Purkinje cell (primary cell): Measurements from ENCODE around the gene NSMCE1. TPM values are rescaled to one million over a fixed set of nuclear protein-coding genes. Genes with fewer than 3 reads are reported as not detected.

Experiments
- polyA plus RNA-seq: library from polyadenylated mRNA; unstranded; fragments of >200 nt; fragmentation: Nextera tagmentation; gene quantifications from 2 replicates; pipeline ENCODE4 v1.2.1, GENCODE V29; 2014

The NSMCE1 gene, protein sequence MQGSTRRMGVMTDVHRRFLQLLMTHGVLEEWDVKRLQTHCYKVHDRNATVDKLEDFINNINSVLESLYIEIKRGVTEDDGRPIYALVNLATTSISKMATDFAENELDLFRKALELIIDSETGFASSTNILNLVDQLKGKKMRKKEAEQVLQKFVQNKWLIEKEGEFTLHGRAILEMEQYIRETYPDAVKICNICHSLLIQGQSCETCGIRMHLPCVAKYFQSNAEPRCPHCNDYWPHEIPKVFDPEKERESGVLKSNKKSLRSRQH
- 60.3 and 77.7 TPM in 2 replicates for polyA plus RNA-seq

DNA sequence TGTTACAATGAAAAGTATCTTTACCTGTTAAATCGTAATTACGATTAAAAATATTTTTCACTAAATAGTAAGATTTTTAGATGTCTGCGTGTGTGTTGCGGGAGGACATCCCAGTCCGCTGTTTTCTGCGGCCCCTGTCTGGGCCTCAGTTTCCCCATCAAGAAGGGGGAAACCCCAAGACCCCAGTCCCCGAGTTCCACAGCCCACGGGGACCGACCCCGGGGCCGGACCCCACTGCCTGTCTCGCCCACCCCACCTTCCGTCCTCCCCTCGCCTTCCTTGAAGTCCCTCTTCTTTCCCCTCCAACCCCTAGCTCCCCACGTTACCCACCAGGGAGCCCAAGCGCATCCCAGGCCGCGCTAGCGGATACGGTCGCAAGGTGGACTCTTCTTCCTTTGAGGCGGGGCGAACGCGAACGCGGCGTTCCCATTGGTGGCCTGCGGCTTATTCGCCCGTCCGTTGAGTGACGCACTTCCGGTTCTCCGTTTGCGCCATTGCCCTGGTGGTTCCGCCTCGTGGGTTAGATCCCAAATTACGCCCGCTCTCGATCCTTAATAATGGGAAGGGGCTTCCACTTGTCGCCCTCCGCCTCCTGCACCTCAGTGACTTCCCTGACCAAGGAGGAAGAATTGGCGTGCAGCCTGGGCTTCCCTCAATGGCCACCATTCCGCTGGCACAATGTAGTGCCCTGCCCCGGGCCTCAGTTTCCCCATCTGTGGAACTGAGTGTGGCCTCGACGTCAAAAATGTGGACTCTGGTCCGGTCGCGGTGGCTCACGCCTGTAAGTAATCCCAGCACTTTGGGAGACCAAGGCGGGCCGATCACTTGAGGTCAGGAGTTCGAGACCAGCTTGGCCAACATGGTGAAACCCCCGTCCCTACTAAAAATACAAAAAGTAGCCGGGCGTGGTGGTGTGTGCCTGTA, at the start of gene NSMCE1:
Gene NSMCE1, minus strand, starts transcription at position 397 of the 924 bp plus-strand sequence. CDS start 11,202 bp downstream, outside the sequence.

DNA sequence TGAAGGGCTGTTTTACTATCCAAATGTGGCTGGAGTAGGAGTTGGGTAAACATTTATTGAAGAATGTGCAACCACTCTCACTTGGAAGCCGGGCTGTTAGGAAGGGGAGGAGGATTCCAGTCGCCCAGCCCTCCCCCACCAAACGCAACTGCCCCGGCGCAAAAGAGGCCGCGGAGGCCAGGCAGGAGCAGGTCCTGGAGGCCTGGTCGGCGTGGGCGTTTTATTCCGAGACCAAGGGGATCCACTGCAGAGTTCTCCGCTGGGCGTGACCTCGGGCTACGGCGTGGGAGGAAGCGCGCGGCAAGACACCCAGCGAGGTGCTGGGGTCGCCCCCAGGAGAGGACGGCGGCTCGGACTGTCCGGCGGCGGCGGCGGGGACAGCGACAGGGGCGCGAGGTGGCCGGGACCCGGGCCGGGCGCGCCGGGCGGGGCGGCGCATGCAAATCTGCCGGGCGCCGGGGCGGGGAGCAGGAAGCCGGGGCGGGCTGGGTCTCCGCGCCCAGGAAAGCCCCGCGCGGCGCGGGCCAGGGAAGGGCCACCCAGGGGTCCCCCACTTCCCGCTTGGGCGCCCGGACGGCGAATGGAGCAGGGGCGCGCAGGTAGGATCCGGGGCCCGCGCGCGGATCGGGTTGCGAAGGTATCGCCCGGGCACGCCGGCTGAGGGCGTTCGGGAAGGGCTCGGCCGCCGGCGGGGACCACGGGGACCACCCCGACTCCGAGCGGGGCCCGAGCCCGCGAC, 45.0 kb upstream of the NSMCE1 start, which contains the start of gene IL4R:
Gene IL4R, plus strand, starts transcription at position 553 of the 739 bp plus-strand sequence. CDS start 26,230 bp downstream, outside the sequence.

DNA sequence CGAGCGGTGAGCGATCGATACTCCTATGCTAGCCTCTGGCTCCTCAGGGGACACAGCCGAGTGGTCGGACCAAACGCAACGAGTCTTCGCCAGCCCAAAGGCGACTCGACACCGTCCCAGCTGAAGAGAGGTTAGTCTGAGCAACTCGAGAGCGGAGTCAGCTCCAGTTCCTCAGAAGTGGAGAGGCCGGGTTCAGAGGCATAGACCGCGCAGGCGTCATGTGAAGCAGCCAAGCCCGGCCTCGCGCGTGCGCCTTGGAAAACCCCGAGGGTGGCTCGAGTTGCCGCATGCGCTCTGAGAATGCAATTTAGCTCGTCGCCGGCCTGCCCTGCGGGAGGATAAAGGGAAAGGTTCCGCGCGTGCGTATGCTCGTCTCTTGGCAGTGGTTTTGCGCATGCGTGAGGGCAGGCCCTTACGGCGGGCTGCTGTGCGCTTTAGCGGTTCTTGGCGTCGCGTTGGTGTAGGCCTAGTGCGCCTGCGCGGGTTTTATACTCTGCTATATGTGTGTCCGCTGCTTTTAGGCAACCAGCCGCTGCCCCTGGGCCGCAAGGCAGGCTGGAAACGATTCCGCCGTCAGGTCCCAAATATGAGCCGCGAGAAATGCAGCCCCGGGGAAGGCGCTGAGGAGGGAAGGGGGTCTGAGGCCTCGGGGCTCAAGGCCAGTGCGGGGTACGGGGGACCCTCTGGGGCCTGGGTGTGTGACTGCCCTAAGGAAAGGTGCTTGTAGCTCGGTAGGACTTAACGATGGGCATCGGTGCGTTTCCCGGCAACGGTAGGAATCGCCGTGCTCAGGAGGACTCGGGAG, 64.9 kb downstream of the NSMCE1 start, which contains the start of gene KDM8:
Gene KDM8, plus strand, starts transcription at position 20 of the 805 bp plus-strand sequence. CDS start 6,598 bp downstream, outside the sequence.

Other genes with a start within 250 kb of the NSMCE1 start
- gene C16orf82, start 201.8 kb downstream of the NSMCE1 start, polyA plus RNA-seq, result not detected in 2 replicates
- 0.34 and 1.0 TPM in 2 replicates for gene KDM8, start 65.2 kb downstream of the NSMCE1 start, polyA plus RNA-seq
- gene IL4R, start 45.2 kb upstream of the NSMCE1 start, polyA plus RNA-seq, result not detected in 2 replicates
- not detected in 2 replicates for gene IL21R, start 133.4 kb upstream of the NSMCE1 start, polyA plus RNA-seq